Femur (tissue), 1 donor: ENCODE measurements around the gene HBEGF.
A peak's percentile ranks its signal among the peaks of the same experiment; 100 is the strongest.

Experiments
- DNase-seq: peaks from one replicate; pipeline ENCODE4 v3.0.0-alpha.2; 2017

HBEGF gene

GRCh38 chr5:140346348-140347221 lies at the start of gene HBEGF:
HBEGF (minus strand) TSS chr5:140346603; CDS start chr5:140346328, 275 bp downstream.
- DNase-seq, result peak; percentile 87

- DNase-seq, result no peak
Measured at GRCh38 chr5:140393738-140394137, 47.3 kb upstream of the HBEGF start.

- no peak for DNase-seq
Measured at GRCh38 chr5:140391732-140392131, 45.3 kb upstream of the HBEGF start.

GRCh38 chr5:140391312-140391711 lies 44.9 kb upstream of the HBEGF start:
- no peak for DNase-seq

GRCh38 chr5:140388052-140388451 lies 41.6 kb upstream of the HBEGF start:
- no peak for DNase-seq

- no peak for DNase-seq
Measured at GRCh38 chr5:140383300-140383699, 36.9 kb upstream of the HBEGF start.

- no peak for DNase-seq
Measured at GRCh38 chr5:140382866-140383265, 36.5 kb upstream of the HBEGF start.

GRCh38 chr5:140381972-140382371 lies 35.6 kb upstream of the HBEGF start:
- no peak for DNase-seq

GRCh38 chr5:140381351-140381750 lies 34.9 kb upstream of the HBEGF start:
- no peak for DNase-seq

GRCh38 chr5:140372971-140373487 lies 26.6 kb upstream of the HBEGF start:
- peak; percentile 87 for DNase-seq

GRCh38 chr5:140371356-140372151 lies 25.2 kb upstream of the HBEGF start:
- DNase-seq, result no peak

- no peak for DNase-seq
Measured at GRCh38 chr5:140367256-140368013, 21.0 kb upstream of the HBEGF start.

- no peak for DNase-seq
Measured at GRCh38 chr5:140366589-140367255, 20.3 kb upstream of the HBEGF start.

- no peak for DNase-seq
Measured at GRCh38 chr5:140365941-140366340, 19.5 kb upstream of the HBEGF start.

- no peak for DNase-seq
Measured at GRCh38 chr5:140365282-140365681, 18.9 kb upstream of the HBEGF start.

GRCh38 chr5:140364472-140364765 lies 18.0 kb upstream of the HBEGF start:
- DNase-seq, result no peak

- DNase-seq, result no peak
Measured at GRCh38 chr5:140363631-140364471, 17.4 kb upstream of the HBEGF start.

- DNase-seq, result peak; percentile 77
Measured at GRCh38 chr5:140362875-140363630, 16.6 kb upstream of the HBEGF start.

- no peak for DNase-seq
Measured at GRCh38 chr5:140362311-140362710, 15.9 kb upstream of the HBEGF start.

- DNase-seq, result no peak
Measured at GRCh38 chr5:140361901-140362300, 15.5 kb upstream of the HBEGF start.
